GM15510 (cell line): ENCODE data around the gene NACC2.

Experiments
- POLR2A ChIP-seq: IDR thresholded peaks from 3 replicates; pipeline ENCODE4 v1.6.1; 2011; ENCODE audit warnings: borderline replicate concordance; ENCODE audit not compliant: insufficient read length; ENCODE audit errors: extremely low read depth

NACC2 gene

DNA sequence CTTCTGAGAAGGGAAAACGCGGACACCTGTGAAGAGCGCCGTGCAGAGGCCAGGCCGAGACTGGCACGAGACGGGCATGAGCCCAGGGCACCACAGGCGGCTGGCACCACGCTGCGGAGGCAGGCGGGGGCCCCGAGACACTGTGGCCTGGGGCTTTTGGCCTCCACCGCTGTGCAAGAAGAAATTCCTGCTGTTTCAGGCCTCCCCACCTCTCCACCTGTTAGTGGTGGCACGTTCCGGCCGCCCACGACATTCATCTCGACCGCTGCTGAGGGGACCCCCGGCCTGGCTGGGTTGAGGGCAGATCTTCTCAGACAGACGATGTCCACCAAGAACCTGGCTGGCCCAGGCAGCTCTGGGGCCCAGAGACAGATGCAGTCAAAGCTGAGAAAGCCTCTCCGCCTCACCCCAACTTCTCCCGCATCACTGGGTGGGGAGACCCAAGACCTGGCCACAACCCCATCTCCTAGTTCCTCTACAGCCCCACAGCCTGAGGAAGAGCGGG, 11.5 kb downstream of the NACC2 start:
- TF ChIP-seq POLR2A = no peak

GRCh38 chr9:136082496-136083361, 12.4 kb downstream of the NACC2 start:
- TF ChIP-seq POLR2A = no peak

DNA sequence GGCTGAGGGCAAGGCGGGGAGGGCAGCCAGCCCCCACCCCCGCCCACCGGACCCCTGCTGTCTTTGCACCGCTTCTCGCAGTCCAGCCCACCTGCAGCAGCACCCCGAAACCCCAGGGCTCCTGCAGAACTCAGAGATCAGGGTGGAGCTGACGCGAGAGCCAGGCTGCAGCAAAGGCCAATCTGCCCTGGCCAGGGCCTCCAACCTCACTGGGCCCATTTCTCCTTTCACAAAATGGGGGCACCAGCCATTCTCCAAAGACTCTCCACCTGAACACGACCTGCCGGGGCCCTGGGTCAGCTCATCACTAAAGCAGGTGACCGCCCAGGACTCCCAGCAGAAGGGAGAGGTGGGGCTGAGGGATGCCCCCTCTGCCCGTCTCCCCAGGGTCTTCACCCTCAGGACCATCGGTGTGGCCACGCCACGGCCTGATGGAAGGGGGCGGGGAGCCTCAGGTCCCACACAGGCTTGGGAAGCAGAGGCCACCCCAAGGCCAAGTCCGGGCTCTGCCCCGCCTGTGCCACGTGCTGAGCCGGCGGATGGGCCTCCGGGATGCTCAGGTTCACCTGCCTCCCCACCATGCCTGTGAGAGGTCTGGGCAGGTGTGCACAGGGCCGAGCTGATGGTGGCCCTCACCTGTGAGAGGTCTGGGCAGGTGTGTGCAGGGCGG, 13.1 kb downstream of the NACC2 start:
- TF ChIP-seq POLR2A = no peak

GRCh38 chr9:136081113-136081825, 13.8 kb downstream of the NACC2 start:
- TF ChIP-seq POLR2A = no peak

GRCh38 chr9:136080716-136081112, 14.4 kb downstream of the NACC2 start:
- no peak for TF ChIP-seq POLR2A

DNA sequence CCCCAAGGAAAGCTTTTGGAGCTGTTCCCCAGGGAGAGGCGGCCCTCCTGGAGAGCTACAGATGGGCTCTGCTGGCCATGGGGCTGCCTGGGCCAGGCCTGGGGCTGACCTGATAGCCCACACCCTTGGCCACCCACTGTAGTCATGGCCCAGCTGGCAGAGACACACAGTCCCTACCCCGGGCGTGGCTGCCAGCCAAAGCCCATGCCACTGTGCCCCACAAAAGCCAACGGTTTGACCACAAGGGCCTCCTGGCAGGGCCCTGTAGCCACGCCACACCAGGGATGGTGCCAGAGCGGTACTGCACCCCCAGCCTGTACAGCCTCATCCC, 15.2 kb downstream of the NACC2 start:
- TF ChIP-seq POLR2A = no peak

- TF ChIP-seq POLR2A = no peak
Observed at GRCh38 chr9:136079211-136079915, 15.7 kb downstream of the NACC2 start.

DNA sequence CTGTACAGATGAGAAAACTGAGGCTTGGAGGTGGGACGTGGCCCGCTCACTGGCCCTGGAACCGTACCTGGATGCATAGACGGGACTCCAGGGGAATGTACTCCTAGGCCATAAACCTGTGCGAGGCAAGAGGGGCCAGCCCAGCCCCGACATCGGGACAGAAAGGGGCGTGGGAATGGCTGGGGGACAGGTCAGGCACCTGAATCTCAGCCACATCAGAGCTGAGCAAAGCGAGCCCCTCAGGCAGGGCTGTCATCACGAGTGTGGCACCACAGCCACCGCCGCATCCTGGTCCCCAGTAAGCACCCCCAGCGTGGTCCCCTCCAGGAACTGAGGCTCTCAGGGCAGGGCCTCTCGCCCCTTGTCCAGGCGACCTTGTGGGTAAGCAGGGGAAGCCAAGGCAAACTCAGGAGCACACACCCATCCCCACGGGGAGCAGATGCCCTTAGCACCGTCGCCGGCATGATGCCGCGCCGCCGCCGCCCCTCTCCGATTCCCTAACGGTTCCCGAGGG, 16.5 kb downstream of the NACC2 start:
- TF ChIP-seq POLR2A = no peak

- no peak for TF ChIP-seq POLR2A
Observed at GRCh38 chr9:136078024-136078423, 17.1 kb downstream of the NACC2 start.

DNA sequence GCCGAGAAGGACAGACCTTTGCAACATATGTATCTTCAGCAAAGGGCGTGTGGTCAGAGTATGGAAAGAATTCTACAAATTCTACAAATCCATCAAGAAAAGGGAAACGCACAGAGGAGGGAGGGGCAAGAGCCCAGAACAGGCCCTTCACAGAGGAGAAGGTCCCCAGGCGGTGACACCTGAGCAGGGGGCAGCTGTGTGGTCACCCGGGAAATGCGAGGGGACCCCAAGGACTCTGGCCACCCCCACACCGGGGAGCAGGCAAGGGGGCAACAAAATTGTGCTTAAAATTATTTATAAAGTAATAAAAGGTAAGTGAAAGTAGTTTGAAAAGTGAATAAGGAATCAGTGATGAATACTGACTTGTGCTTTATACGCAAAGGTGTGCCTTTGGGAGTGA, 17.6 kb downstream of the NACC2 start:
- no peak for TF ChIP-seq POLR2A

GRCh38 chr9:136075881-136076678, 19.0 kb downstream of the NACC2 start:
- TF ChIP-seq POLR2A = no peak

DNA sequence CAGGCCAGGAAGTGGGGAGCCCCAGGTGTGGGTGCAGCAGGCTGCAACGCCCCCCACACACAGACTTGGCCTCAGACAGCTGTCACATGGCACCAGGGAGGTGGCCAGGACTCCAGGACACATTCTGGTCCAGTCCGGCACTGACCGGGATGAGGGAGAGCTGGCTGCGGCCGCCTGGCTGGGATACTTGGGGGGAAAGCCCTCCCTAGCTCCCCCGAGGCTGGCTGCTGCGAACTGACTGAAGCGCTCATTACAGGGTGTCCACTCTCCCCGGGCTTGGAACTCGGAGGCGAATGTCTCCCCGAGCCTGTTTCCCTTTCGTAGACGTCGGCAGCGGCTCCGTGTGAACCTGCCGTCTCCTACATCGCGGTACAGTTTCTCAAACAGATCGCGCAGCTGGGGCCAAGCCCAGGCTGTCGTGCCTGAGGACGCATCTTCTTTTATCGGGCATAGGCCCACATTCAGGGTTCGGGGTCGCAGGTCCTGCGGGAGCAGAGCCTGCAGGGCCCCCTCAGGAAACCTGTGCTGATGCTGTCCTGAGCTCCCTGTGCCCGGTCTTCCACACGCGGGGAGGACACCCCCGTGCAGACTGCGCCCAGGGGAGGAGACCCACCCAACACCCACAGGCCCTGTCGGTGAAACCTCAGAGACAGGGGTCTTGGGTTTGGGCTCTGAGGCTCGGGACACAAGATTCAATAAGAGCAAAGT, 19.8 kb downstream of the NACC2 start:
- no peak for TF ChIP-seq POLR2A

DNA sequence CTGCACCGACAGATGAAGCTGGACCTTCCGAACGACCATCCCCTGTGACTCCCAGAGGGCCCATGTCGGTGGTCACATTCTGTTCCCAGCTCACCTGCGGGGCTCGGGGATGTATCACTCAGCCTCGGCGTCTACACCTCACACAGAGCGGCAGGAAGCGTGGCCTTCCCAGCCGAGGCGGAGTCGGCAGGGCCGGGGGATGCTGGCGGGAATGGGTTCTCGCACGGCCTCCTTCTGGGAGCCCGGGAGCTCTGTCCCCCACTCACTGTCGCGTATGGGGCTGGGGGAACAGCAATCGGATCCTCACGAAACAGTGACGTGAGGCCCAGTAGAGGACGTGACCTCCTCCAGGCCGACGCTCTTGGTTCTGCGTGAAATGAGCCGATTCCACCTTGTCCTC, 20.4 kb downstream of the NACC2 start:
- no peak for TF ChIP-seq POLR2A
